PFSK-1 (cell line): ENCODE measurements around the gene LTC4S.

Source experiments
- FOXP2 ChIP-seq: optimal IDR thresholded peaks from 2 replicates; pipeline ENCODE3; 2011; ENCODE audit warnings: borderline replicate concordance, control low read depth, inconsistent platforms; ENCODE audit not compliant: insufficient read depth; ENCODE audit errors: extremely low read length, extremely low read depth
- POLR2AphosphoS5 ChIP-seq: IDR thresholded peaks from 2 replicates; pipeline ENCODE4 v1.6.1; 2012; ENCODE audit warnings: low read depth, mild to moderate bottlenecking, control low read depth, low read length, moderate library complexity
- SIN3A ChIP-seq: IDR thresholded peaks from 2 replicates; pipeline ENCODE4 v1.6.1; 2012; ENCODE audit warnings: mild to moderate bottlenecking, low read length, moderate library complexity, borderline replicate concordance; ENCODE audit not compliant: insufficient read depth
- TAF1 ChIP-seq: IDR thresholded peaks from 2 replicates; pipeline ENCODE4 v1.6.1; 2012; ENCODE audit warnings: low read length, control low read depth, borderline replicate concordance; ENCODE audit not compliant: insufficient read depth
- TF ChIP-seq, protein P1 (sequence below), 2 experiments: IDR thresholded peaks; 2 replicates each; pipeline versions ENCODE4 v1.6.1 to v1.8.0; 2011 to 2012; ENCODE audit warnings: low read depth in 2 of 2, low read length in 2 of 2, control low read depth in 1 of 2, inconsistent platforms in 1 of 2, mild to moderate bottlenecking in 1 of 2, moderate library complexity in 1 of 2; ENCODE audit not compliant: insufficient read depth in 1 of 2

LTC4S gene

DNA sequence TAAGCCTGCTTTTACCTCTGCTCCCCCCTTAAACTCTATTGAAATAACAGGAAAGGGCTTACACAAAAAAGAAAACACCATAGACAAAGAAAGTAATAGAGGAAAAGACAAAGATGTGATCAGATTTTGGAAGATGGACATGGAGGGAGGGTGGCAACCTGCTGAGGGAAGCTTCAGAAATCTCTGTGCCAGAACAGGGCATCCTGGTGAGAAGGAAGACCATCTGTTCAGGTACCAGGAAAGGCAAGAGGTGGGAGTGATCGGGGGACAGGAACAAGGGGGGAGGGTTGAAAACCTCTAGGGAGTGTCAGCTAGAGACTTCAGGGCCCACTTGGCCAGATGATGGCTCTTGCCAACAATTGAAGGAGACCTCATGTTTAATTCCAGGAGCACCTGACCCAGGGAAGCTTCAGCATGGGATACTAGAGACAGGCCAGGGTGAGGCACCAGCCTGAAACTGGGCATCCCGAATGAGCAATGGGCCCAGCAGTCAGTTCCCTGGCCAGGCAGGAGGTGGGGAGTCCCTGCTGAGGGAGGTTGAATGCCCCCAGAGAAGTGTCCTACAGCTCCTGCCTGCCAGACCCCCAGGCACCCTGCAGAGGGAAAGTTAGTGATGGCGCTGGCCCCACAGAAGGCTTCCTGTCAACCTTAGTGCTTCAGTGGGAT is 35.1 kb downstream of the LTC4S start:
- TF ChIP-seq TAF1 (no peak), POLR2AphosphoS5 (no peak), SIN3A (no peak), FOXP2 (no peak)
- TF ChIP-seq, protein P1, sequence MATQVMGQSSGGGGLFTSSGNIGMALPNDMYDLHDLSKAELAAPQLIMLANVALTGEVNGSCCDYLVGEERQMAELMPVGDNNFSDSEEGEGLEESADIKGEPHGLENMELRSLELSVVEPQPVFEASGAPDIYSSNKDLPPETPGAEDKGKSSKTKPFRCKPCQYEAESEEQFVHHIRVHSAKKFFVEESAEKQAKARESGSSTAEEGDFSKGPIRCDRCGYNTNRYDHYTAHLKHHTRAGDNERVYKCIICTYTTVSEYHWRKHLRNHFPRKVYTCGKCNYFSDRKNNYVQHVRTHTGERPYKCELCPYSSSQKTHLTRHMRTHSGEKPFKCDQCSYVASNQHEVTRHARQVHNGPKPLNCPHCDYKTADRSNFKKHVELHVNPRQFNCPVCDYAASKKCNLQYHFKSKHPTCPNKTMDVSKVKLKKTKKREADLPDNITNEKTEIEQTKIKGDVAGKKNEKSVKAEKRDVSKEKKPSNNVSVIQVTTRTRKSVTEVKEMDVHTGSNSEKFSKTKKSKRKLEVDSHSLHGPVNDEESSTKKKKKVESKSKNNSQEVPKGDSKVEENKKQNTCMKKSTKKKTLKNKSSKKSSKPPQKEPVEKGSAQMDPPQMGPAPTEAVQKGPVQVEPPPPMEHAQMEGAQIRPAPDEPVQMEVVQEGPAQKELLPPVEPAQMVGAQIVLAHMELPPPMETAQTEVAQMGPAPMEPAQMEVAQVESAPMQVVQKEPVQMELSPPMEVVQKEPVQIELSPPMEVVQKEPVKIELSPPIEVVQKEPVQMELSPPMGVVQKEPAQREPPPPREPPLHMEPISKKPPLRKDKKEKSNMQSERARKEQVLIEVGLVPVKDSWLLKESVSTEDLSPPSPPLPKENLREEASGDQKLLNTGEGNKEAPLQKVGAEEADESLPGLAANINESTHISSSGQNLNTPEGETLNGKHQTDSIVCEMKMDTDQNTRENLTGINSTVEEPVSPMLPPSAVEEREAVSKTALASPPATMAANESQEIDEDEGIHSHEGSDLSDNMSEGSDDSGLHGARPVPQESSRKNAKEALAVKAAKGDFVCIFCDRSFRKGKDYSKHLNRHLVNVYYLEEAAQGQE (IDR thresholded peaks at IDR 0.05; ENCODE audit: insufficient read depth in 1 of 2, low read depth in 2 of 2, low read length in 2 of 2), result no peak

DNA sequence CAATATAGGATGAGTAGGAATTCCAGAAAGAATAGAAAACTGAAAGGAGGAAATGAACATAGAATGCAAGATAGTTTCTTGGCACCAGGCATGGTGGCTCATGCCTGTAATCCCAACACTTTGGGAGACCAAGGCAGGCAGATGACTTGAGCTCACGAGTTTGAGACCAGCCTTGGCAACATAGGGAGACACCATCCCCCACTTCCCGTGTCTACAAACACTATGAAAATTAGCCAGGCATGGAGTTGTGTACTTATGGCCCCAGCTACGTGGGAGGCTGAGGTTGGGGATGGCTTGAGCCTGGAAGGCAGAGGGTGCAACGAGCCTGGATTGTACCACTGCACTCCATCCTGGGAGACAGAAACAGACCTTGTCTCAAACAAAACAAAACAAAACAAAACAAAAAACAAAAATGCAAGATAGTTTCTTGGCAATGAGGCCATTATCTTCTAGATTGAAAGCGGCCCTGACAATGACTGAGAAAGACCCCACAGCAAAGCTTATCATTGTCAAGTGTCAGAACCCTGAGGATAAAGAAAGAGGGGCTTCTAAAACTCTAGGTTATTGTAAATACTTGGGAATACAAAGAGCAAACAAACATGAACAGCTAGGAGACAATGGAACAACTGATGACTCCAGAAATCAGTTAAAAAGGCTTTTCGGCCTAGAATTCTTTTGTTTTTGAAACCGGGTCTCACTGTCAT is 36.1 kb downstream of the LTC4S start:
- TF ChIP-seq TAF1 (no peak), FOXP2 (no peak), SIN3A (no peak), POLR2AphosphoS5 (no peak)
- TF ChIP-seq, protein P1 (IDR thresholded peaks at IDR 0.05; ENCODE audit: insufficient read depth in 1 of 2, low read depth in 2 of 2, low read length in 2 of 2), result no peak

DNA sequence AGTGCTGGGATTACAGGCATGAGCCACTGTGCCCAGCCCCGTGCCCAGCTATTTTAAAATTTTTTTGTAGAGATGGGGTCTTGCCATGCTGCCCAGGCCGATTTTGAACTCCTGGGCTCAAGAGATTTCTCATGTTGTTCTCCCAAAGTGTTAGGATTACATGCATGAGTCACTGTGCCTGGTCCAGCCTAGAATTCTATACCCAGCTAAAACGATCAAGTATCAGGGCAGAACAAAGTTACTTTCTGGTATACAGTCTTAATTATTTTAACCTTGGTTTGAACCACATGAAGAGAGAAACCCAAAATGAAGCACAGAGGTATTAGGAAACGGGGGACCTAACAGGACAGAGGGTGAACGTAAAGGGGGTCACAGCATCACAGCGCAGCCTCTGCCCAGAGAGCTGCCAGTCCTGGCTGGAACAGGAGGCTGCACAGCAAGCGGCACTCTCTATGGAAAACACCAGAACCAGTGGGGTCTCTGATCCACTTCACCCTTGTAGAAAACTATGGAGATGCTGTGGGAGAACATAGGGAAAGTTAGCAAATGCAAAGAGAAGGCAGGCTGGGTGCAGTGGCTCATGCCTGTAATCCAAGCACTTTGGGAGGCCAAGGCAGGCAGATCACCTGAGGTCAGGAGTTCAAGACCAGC is 37.2 kb downstream of the LTC4S start:
- TF ChIP-seq SIN3A, result no peak
- TF ChIP-seq, protein P1 (IDR thresholded peaks at IDR 0.05; ENCODE audit: insufficient read depth in 1 of 2, low read depth in 2 of 2, low read length in 2 of 2), result no peak

DNA sequence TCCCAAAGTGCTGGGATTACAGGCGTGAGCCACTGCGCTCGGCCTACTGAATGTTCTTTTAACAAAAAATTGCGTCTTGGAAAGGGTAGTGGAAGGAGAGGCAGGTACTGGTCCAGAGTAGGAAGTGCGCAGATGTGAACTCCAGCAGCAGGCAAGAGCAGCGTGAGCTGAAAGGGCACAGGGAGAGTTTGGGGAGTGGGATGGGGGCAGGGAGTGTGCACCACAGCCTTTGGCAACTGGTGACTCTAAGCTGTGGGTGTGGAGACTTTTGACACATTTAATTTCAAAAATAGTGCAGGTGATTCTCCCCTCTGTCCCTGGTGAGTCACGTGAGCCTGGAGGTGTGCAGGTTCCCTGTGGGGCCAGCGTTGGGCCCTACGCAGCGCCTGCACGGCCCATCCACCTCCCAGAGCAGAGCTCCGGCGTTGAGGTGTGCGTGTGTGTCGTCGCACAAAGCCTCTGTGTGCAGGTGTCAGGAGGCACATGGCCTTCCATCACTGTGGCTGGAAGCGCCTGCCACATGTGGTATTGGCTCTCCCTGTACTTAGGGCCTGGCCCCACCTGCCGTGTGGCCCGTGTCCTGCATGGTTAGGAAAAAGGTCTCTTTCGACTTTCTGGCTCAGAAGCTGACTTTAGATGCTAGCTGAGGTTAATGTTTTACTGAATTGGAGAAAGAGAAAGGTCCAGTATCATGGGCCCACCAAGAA is 38.4 kb downstream of the LTC4S start:
- TF ChIP-seq, protein P1 (IDR thresholded peaks at IDR 0.05; ENCODE audit: insufficient read depth in 1 of 2, low read depth in 2 of 2, low read length in 2 of 2), result no peak
- TF ChIP-seq TAF1 (no peak), SIN3A (no peak), POLR2AphosphoS5 (no peak), FOXP2 (no peak)
